ENCODE results near the gene MARK4. TPM values are rescaled to one million over a fixed set of nuclear protein-coding genes. Genes with fewer than 3 reads are reported as not detected.
A peak's percentile ranks its signal among the peaks of the same experiment; 100 is the strongest.

The MARK4 gene
- total RNA-seq, 1 donor from 2014 or later: 165 TPM

DNA sequence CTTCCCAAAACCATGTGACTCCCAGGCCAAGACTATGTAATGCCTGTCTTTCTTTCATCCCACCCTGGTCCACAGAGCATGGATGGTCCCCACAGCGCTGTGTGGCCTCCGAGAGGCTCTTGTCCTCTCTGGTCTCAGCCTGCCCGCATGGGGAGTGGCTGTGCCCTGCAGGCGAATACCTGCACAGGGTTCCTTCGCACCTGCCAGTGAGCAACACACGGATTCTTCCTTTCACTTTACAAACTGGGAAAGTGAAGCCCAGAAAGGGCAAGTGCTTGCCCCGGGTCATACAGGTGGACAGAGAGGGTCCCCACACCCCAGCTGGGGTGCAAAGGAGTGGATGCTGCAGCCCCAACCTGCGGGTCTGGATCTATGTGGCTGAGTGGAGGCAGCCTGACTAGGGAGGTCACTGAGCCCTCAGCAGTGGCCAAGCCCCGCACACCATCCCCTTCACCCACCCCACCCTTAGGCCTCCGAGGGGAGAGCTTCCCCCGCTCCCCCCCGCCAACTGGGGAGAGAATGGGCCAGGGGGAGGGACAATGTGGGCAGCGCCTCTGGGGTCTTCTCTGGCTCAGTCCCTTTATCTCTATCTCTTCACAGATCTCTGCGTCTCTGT lies 747 bp upstream of the MARK4 start:
- H3K4me1 Mint-ChIP-seq (ENCODE audit: unreplicated experiment): peaks cover 26% of the 10 kb centered on the region
- TF ChIP-seq, protein P1, sequence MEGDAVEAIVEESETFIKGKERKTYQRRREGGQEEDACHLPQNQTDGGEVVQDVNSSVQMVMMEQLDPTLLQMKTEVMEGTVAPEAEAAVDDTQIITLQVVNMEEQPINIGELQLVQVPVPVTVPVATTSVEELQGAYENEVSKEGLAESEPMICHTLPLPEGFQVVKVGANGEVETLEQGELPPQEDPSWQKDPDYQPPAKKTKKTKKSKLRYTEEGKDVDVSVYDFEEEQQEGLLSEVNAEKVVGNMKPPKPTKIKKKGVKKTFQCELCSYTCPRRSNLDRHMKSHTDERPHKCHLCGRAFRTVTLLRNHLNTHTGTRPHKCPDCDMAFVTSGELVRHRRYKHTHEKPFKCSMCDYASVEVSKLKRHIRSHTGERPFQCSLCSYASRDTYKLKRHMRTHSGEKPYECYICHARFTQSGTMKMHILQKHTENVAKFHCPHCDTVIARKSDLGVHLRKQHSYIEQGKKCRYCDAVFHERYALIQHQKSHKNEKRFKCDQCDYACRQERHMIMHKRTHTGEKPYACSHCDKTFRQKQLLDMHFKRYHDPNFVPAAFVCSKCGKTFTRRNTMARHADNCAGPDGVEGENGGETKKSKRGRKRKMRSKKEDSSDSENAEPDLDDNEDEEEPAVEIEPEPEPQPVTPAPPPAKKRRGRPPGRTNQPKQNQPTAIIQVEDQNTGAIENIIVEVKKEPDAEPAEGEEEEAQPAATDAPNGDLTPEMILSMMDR (IDR thresholded peaks at IDR 0.05; ENCODE audit: unreplicated experiment): no peak
- no peak for DNase-seq (ENCODE audit: low spot score)
- peak overlapping the region; percentile 97 for H3K4me3 Mint-ChIP-seq (ENCODE audit: unreplicated experiment)
- peaks cover 17% of the 10 kb centered on the region for H3K36me3 Mint-ChIP-seq (ENCODE audit: low read depth, unreplicated experiment)
- H3K27ac Mint-ChIP-seq (ENCODE audit: unreplicated experiment): no peak overlapping the region
- no peaks in the 10 kb centered on the region for H3K9me3 Mint-ChIP-seq (ENCODE audit: unreplicated experiment)
- peaks cover 8% of the 10 kb centered on the region for H3K27me3 Mint-ChIP-seq (ENCODE audit: unreplicated experiment)

DNA sequence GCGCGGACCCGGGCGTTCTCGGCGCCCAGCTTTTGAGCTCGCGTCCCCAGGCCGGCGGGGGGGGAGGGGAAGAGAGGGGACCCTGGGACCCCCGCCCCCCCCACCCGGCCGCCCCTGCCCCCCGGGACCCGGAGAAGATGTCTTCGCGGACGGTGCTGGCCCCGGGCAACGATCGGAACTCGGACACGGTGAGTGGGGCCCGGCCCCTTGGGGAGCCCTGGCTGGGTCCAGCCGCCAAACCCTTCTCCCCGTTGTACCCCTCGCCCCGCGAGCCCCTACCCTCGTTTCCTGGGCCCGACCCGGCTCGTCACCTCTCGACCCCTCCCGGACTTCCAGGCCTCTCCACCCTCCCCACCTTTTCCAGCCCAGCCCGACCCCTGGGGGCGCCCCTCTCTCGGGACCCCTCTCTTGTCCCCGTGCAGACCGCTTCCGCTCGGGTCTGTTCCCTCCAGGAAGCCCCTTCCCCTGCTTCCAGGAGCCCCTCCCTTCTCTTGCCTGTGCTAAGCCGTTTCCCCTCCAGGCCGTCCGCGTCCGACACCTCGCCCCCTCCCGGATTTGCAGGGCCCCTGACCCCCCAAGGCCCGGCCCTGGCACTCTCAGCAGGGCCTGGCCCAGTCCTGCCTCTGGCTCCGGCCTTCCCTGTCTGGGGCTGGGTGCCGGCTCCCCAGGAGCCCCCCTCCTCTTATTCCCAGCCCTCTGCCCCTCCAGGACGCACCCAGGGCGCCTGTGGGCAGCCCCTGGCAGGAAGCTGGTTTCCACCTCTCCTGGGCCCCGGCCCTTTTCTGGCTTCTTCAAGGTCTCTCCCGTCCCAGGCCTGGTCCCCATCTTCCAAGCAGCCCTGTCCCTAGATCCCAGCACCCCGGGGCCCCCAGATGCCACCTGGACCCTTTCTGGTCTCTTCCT lies 632 bp downstream of the MARK4 start:
- peaks cover 23% of the 10 kb centered on the region for H3K4me1 Mint-ChIP-seq (ENCODE audit: unreplicated experiment)
- H3K4me3 Mint-ChIP-seq (ENCODE audit: unreplicated experiment): peak overlapping the region; percentile 93
- TF ChIP-seq, protein P1 (IDR thresholded peaks at IDR 0.05; ENCODE audit: unreplicated experiment): no peak
- peak overlapping the region; percentile 61 for H3K27ac Mint-ChIP-seq (ENCODE audit: unreplicated experiment)
- peak; percentile 55 for DNase-seq (ENCODE audit: low spot score)
- peaks cover 17% of the 10 kb centered on the region for H3K36me3 Mint-ChIP-seq (ENCODE audit: low read depth, unreplicated experiment)
- H3K9me3 Mint-ChIP-seq (ENCODE audit: unreplicated experiment): no peaks in the 10 kb centered on the region
- H3K27me3 Mint-ChIP-seq (ENCODE audit: unreplicated experiment): peaks cover 8% of the 10 kb centered on the region

DNA sequence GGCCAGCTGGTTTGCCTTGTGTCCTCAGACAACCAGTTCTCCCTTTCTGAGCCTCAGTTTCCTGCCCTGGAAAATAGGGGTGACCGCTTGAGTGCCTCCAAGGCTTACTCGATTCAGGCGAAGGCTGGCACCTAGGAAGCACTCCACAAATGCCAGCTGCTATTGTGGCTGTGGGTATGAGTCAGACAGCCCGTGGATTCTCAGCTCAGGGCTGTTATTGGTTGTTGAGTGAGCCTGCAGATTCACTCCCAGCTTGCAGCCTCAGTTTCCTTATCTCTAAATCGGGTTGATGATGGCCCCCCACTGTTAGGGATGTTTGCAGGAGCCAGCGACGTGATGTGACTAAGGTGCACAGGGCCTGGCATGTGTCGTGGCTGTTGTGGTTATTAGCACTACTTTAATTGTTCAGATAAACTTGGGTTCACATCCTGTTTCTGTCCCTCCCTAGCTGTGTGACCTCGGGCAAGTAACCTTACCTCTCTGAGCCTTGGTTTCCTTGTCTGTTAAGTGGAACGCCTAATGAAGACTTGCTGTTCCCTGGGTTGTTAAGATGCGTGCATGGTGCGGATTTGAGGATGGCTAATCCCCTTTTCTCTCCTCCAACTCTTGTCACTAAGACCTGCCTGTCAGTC lies 2.4 kb downstream of the MARK4 start:
- Mint-ChIP-seq H3K9me3 (ENCODE audit: unreplicated experiment) (no peaks in the 10 kb centered on the region), H3K4me1 (ENCODE audit: unreplicated experiment) (peaks cover 23% of the 10 kb centered on the region), H3K27ac (ENCODE audit: unreplicated experiment) (peak overlapping the region; percentile 80), H3K36me3 (ENCODE audit: low read depth, unreplicated experiment) (peaks cover 20% of the 10 kb centered on the region), H3K27me3 (ENCODE audit: unreplicated experiment) (peaks cover 8% of the 10 kb centered on the region), H3K4me3 (ENCODE audit: unreplicated experiment) (peak overlapping the region; percentile 74)
- TF ChIP-seq, protein P1 (IDR thresholded peaks at IDR 0.05; ENCODE audit: unreplicated experiment): no peak
- DNase-seq (ENCODE audit: low spot score): no peak

DNA sequence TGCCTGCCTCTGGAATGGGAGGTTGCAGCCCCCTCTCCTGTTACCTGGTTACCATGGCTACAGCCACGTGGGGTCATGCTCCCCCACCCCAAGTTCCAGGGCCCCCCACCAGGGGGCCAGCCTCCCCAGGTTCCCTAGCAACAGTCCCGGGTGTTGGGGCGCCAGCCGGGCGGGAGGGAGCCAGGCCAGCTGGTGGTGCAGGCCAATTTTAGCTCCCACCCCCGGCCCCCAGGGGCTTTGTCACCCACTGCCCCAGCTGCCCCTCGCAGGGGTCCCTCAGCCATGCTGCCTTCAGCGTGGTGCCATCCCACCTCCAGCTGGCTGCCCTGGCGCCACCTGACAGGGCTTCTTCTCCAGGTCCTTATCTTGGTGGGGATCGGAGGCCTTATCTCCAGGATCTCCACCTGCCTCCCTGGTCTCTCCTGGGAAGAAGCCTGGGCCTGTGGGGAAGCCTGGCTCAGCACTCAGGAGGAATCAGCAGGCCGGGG lies 3.0 kb downstream of the MARK4 start:
- DNase-seq (ENCODE audit: low spot score): no peak
- TF ChIP-seq, protein P1 (IDR thresholded peaks at IDR 0.05; ENCODE audit: unreplicated experiment): peak; percentile 59
- peaks cover 23% of the 10 kb centered on the region for H3K4me1 Mint-ChIP-seq (ENCODE audit: unreplicated experiment)
- peak overlapping the region; percentile 74 for H3K4me3 Mint-ChIP-seq (ENCODE audit: unreplicated experiment)
- H3K36me3 Mint-ChIP-seq (ENCODE audit: low read depth, unreplicated experiment): peaks cover 22% of the 10 kb centered on the region
- no peaks in the 10 kb centered on the region for H3K9me3 Mint-ChIP-seq (ENCODE audit: unreplicated experiment)
- H3K27ac Mint-ChIP-seq (ENCODE audit: unreplicated experiment): peak overlapping the region; percentile 75
- peaks cover 8% of the 10 kb centered on the region for H3K27me3 Mint-ChIP-seq (ENCODE audit: unreplicated experiment)

Data from endothelial cell (in vitro differentiated cells).